Testis (tissue), 2 donors: ENCODE results near the gene LRRTM3.

Source experiments
- POLR2A ChIP-seq: fragments of 450-650 bp; IDR thresholded peaks from one replicate; pipeline ENCODE4 v1.6.1; 2017; ENCODE audit warnings: antibody characterized with exemption, mild to moderate bottlenecking, moderate library complexity
- TF ChIP-seq, protein P1 (sequence below), 3 experiments: fragments of 450-650 bp in 2 of 3; fragments of 200-600 bp in 1 of 3; sonication (generic) in 1 of 3; IDR thresholded peaks; one replicate each; pipeline ENCODE4 v1.5.1; 2016 to 2019; ENCODE audit warnings: antibody characterized with exemption in 3 of 3, mild to moderate bottlenecking in 2 of 3, moderate library complexity in 1 of 3

DNA sequence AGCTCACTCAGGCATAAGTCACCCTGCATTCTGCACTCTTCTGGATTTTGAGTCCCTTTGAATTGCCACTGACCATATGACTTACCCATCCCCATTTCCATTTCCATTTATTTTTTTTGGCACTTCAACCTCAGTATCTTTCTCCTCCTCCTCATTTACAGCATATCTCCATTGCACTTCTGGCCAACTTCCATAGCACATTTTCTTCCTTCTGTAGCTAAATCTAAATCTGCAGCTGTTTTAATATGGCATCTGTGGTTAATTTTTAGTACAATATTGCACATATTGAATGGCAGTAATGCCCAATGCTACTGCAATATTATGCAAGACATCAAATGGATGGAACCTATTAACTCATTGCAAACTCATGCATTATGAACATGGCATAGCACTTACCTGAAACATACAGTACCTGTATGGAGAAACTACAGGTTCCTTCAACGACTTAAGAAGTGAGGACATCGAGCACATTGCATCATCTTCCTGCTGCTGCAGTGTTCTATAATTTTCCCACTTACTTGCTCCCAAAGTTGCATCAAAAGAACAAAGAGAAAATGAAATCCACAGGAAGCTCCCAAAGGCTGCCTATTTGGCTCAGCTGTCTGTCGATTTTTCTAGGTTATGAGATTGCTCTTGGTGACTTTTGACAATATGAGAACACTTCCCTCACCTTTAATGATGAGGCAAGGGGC is 55.7 kb downstream of the LRRTM3 start:
- no peak for TF ChIP-seq POLR2A
- TF ChIP-seq, protein P1, sequence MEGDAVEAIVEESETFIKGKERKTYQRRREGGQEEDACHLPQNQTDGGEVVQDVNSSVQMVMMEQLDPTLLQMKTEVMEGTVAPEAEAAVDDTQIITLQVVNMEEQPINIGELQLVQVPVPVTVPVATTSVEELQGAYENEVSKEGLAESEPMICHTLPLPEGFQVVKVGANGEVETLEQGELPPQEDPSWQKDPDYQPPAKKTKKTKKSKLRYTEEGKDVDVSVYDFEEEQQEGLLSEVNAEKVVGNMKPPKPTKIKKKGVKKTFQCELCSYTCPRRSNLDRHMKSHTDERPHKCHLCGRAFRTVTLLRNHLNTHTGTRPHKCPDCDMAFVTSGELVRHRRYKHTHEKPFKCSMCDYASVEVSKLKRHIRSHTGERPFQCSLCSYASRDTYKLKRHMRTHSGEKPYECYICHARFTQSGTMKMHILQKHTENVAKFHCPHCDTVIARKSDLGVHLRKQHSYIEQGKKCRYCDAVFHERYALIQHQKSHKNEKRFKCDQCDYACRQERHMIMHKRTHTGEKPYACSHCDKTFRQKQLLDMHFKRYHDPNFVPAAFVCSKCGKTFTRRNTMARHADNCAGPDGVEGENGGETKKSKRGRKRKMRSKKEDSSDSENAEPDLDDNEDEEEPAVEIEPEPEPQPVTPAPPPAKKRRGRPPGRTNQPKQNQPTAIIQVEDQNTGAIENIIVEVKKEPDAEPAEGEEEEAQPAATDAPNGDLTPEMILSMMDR (IDR thresholded peaks at IDR 0.05), result no peak
